ENCODE measurements around the gene CNTN5. TPM values are rescaled to one million over a fixed set of nuclear protein-coding genes. Genes with fewer than 3 reads are reported as not detected.

The CNTN5 gene
- total RNA-seq, 1 donor from 2014 or later: not detected

DNA sequence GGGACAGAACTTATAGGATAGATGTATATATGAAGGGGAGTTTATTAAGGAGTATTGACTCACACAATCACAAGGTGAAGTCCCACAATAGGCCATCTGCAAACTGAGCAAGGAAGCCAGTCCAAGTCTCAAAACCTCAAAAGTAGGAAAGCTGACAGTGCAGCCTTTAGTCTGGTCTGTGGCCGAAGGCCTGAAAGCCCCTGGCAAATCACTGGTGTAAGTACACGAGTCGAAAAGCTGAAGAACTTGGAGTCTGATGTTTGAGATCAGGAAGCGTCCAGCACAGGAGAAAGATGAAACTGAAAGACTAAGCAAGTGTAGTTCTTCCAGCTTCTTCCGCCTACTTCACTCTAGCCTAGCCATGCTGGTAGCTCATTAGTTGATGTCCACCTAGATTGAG is 866.7 kb downstream of the CNTN5 start:
- Histone ChIP-seq H3K4me1 (no peaks in the 10 kb centered on the region), H3K36me3 (no peaks in the 10 kb centered on the region), H3K27ac (no peak overlapping the region), H3K27me3 (no peaks in the 10 kb centered on the region), H3K9me3 (no peaks in the 10 kb centered on the region), H3K4me3 (no peak overlapping the region)
- intact Hi-C loops (cut with DNase I): no loop called here
- TF ChIP-seq CTCF (IDR thresholded peaks at IDR 0.05): no peak
- no peak for DNase-seq
- no peak for ATAC-seq

- Histone ChIP-seq H3K4me1 (no peaks in the 10 kb centered on the region), H3K27me3 (no peaks in the 10 kb centered on the region), H3K9me3 (no peaks in the 10 kb centered on the region), H3K27ac (no peak overlapping the region), H3K4me3 (no peak overlapping the region), H3K36me3 (no peaks in the 10 kb centered on the region)
- DNase-seq (no peak), ATAC-seq (no peak)
- no peak for TF ChIP-seq CTCF (IDR thresholded peaks at IDR 0.05)
- intact Hi-C loops (cut with DNase I): no loop called here
Observed at GRCh38 chr11:99893811-99894210, 873.1 kb downstream of the CNTN5 start.

GRCh38 chr11:99901175-99901574 is 880.4 kb downstream of the CNTN5 start:
- H3K4me3 ChIP-seq: no peak overlapping the region

DNA sequence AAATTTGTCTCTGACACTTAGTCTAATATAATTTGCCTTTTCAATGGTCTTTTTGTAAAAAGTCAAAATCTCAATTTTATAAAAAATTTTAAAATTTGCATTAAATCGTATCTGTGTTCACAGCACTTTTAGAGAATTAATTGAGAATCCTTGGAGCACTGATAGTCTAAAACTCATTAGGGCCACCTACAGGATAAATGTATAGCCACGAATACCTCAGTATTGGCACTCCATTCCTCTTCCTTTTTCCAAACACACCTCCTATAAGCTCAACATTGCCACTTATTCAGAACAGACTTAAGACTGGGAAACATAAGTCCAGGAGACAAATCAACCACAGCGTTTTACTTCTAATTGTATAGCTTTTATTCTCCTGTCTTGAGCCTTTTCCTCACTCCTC is 890.4 kb downstream of the CNTN5 start:
- H3K9me3 ChIP-seq: no peaks in the 10 kb centered on the region
- H3K4me1 ChIP-seq: no peaks in the 10 kb centered on the region
- no peaks in the 10 kb centered on the region for H3K36me3 ChIP-seq
- TF ChIP-seq CTCF (IDR thresholded peaks at IDR 0.05): no peak
- no peaks in the 10 kb centered on the region for H3K27me3 ChIP-seq
- no peak overlapping the region for H3K4me3 ChIP-seq
- ATAC-seq (no peak), DNase-seq (no peak)
- intact Hi-C loops (cut with DNase I): no loop called here
- no peak overlapping the region for H3K27ac ChIP-seq

More at GRCh38 chr11:99901175-99901574, 880.4 kb downstream of the CNTN5 start:
- no peak for ATAC-seq
- no peak for TF ChIP-seq CTCF (IDR thresholded peaks at IDR 0.05)
- Histone ChIP-seq H3K27ac (no peak overlapping the region), H3K4me1 (no peaks in the 10 kb centered on the region), H3K36me3 (no peaks in the 10 kb centered on the region), H3K27me3 (no peaks in the 10 kb centered on the region), H3K9me3 (no peaks in the 10 kb centered on the region)
- intact Hi-C loops (cut with DNase I): no loop called here
- DNase-seq: no peak

DNA sequence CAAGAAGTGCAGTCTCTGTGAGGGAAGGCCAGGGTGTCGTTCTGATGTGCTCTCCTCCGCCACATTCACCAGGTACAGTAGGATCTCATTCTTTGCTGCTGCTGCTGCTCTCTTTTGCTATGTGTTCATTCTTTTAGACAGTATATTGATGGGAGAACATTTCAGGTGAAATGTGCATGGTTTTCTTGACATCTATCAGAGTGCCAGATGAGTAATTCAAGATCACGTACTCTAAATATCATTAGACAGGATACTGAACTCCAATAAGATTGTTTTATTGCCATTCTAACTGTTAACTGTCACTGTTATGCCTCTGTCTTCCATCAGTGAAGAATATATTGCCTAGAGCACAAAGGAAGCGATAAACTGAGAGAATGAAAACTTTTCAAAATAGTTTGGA is 895.3 kb downstream of the CNTN5 start:
- Histone ChIP-seq H3K27ac (no peak overlapping the region), H3K4me3 (no peak overlapping the region), H3K27me3 (no peaks in the 10 kb centered on the region), H3K36me3 (no peaks in the 10 kb centered on the region), H3K9me3 (no peaks in the 10 kb centered on the region), H3K4me1 (no peaks in the 10 kb centered on the region)
- DNase-seq (no peak), ATAC-seq (no peak)
- no peak for TF ChIP-seq CTCF (IDR thresholded peaks at IDR 0.05)
- intact Hi-C loops (cut with DNase I): no loop called here

DNA sequence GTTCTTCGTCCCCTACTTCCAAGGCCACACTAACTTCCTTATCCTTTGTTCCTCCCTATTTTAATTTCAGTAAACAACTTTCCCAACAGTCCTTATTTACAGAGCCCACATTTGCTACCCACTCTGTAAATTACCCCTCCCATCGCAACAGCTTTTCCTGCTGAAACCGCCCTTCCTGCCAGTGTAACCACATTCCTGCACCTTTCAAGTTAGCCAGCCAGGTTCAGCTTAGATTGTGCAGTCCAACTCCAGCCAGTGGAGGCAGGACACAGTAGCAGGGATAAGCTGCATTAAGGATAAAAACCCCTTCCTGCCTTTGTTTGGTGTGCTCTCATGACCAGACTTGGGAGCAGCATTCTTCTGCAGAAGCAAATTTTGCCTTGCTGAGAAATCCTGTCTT is 898.0 kb downstream of the CNTN5 start:
- no peaks in the 10 kb centered on the region for H3K36me3 ChIP-seq
- no peaks in the 10 kb centered on the region for H3K4me1 ChIP-seq
- intact Hi-C loops (cut with DNase I): no loop called here

More for the DNA sequence above, 898.0 kb downstream of the CNTN5 start:
- Histone ChIP-seq H3K9me3 (no peaks in the 10 kb centered on the region), H3K27me3 (no peaks in the 10 kb centered on the region), H3K4me3 (no peak overlapping the region), H3K27ac (no peak overlapping the region)
- ATAC-seq (no peak), DNase-seq (no peak)
- TF ChIP-seq CTCF (IDR thresholded peaks at IDR 0.05): no peak
